ENCODE data around the gene IL17A. TPM values are rescaled to one million over a fixed set of nuclear protein-coding genes. Genes with fewer than 3 reads are reported as not detected.

Gene IL17A
- under 1 TPM in 1 of 6 donors, not detected in 5; 0.13 TPM for polyA plus RNA-seq (ENCODE audit: low read depth in 6 of 6)

DNA sequence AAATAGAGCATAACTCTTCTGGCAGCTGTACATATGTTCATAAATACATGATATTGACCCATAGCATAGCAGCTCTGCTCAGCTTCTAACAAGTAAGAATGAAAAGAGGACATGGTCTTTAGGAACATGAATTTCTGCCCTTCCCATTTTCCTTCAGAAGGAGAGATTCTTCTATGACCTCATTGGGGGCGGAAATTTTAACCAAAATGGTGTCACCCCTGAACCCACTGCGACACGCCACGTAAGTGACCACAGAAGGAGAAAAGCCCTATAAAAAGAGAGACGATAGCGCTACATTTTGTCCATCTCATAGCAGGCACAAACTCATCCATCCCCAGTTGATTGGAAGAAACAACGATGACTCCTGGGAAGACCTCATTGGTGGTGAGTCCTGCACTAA is at the start of gene IL17A:
Gene IL17A, plus strand, starts transcription at position 301 of the 400 bp plus-strand sequence. Its CDS starts 57 bp downstream, at position 358.
- H3K4me1 Mint-ChIP-seq: no peaks in the 10 kb centered on the region
- no peak within 1 kb of the TSS for H3K4me3 Mint-ChIP-seq
- H3K27me3 Mint-ChIP-seq: peaks cover 12 to 21% (median 12%) of the 10 kb centered on the region in 3 donors
- no peak within 1 kb of the TSS for H3K27ac Mint-ChIP-seq
- ATAC-seq (ENCODE audit: low read depth in 2 of 2): no peak
- no peaks in the 10 kb centered on the region for H3K36me3 Mint-ChIP-seq
- peaks cover 0 to 2% (median 0%) of the 10 kb centered on the region in 7 donors for H3K9me3 Mint-ChIP-seq
- DNase-seq: no peak

GRCh38 chr6:52136934-52137467 is 49.2 kb upstream of the IL17A start:
- Mint-ChIP-seq H3K36me3 (no peaks in the 10 kb centered on the region), H3K4me1 (no peaks in the 10 kb centered on the region), H3K27ac (no peak overlapping the region), H3K27me3 (no peaks in the 10 kb centered on the region), H3K4me3 (no peak overlapping the region), H3K9me3 (no peaks in the 10 kb centered on the region)
- no peak for ATAC-seq (ENCODE audit: low read depth in 2 of 2)
- DNase-seq: no peak

DNA sequence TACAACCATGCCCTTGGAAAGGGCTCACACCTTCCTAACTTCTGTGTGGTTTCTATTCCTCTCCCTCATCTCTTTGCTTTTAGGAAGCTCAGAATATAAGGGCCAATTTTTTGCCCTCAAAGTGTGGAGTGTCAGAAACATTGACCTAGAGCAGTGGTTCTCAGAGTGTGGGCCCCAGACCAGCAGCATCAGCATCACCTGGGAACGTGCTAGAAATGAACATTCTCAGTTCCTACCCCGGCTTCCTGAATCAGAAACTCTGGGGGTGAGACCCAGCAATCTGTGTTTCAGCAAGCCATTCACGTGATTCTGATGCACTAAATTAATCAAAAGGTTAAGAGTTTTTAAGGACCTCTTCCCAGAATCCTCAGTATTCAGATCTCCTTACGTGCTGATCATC is 47.9 kb upstream of the IL17A start:
- DNase-seq (no peak), ATAC-seq (ENCODE audit: low read depth in 2 of 2) (no peak)
- Mint-ChIP-seq H3K9me3 (no peaks in the 10 kb centered on the region), H3K36me3 (no peaks in the 10 kb centered on the region), H3K4me3 (no peak overlapping the region), H3K27me3 (peaks cover 0 to 5% (median 0%) of the 10 kb centered on the region in 3 donors), H3K27ac (no peak overlapping the region), H3K4me1 (no peaks in the 10 kb centered on the region)

DNA sequence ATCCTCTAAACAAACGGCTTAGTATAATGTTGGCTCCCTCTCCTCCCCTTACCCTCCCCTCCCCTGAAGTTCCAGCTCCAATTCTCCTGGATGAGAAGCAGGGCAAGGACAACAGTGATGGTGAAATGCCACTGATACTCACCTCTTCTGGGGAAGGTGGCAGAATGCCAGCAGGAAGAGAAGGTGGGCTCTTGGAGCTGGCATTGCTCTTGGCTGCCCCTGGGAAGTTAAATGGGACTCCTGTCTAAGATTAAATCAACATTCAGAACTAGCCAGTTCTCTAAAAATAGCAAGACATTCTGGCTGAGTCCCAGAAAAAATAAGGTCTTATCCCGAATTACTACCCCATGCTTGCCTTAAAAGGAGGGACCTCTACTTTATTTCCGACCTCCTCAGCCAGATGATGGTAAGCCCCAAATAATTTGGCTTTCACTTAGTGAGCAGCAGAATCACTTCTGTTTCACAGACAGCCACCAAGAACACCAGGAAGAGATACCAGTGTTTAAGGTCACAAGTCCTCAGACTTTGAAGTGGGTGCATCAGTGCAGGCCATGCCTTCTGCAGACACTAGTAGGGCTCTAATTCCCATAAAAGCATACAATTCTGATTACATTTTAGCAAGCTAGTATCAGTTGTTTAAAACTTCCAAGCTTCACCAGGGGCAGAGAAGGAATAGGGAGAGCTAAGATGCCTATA is 46.0 kb upstream of the IL17A start:
- no peaks in the 10 kb centered on the region for H3K36me3 Mint-ChIP-seq
- no peaks in the 10 kb centered on the region for H3K4me1 Mint-ChIP-seq
- no peak for DNase-seq
- no peaks in the 10 kb centered on the region for H3K9me3 Mint-ChIP-seq
- H3K4me3 Mint-ChIP-seq: no peak overlapping the region
- ATAC-seq (ENCODE audit: low read depth in 2 of 2): no peak
- peaks cover 0 to 12% (median 3%) of the 10 kb centered on the region in 3 donors for H3K27me3 Mint-ChIP-seq
- no peak overlapping the region for H3K27ac Mint-ChIP-seq

DNA sequence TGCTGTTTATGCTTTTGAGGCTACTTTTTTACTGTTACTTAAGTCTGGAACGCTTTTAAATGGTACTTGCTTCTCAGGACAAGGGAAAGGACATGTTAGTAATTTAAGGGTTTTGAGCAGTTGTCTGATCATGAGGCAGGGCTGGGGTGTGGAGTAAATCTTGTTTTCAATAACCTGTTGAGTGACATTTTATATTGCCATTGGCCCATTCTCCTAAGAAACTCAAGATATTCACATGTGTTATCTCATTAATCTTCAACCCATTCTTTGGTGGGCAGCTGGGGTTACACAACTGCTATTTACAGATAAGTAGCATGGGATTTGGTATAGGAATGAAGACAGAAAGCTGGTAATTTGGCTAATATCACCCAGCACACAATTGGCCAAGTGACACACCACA is 44.6 kb upstream of the IL17A start:
- no peak overlapping the region for H3K27ac Mint-ChIP-seq

DNA sequence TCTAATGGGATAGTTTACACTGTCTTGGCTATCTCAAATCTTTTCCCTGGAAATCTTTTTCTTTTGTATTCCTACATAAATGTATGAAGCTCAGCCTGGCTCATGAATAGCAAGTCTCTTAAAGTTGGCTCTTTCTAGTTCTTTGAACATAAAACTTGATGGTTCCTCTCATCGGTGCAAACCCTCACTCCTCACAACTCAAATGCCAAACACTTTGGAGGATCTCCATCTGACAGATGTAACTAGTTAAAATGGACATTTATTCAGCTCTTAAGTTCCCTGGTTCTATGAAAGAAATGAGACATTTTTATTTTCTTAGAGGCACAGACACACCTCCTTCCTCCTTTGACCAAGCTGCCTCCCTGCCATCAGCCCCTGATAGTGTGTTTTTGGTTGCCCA is 43.6 kb upstream of the IL17A start:
- H3K36me3 Mint-ChIP-seq: no peaks in the 10 kb centered on the region
- ATAC-seq (ENCODE audit: low read depth in 2 of 2): no peak
- H3K27ac Mint-ChIP-seq: no peak overlapping the region
- H3K4me3 Mint-ChIP-seq: no peak overlapping the region
- peaks cover 0 to 2% (median 0%) of the 10 kb centered on the region in 7 donors for H3K9me3 Mint-ChIP-seq
- no peak for DNase-seq
- H3K27me3 Mint-ChIP-seq: peaks cover 3 to 23% (median 6%) of the 10 kb centered on the region in 3 donors
- H3K4me1 Mint-ChIP-seq: no peaks in the 10 kb centered on the region

More for the DNA sequence above, 44.6 kb upstream of the IL17A start:
- Mint-ChIP-seq H3K36me3 (no peaks in the 10 kb centered on the region), H3K27me3 (peaks cover 3 to 23% (median 6%) of the 10 kb centered on the region in 3 donors), H3K9me3 (peaks cover 0 to 2% (median 0%) of the 10 kb centered on the region in 7 donors), H3K4me3 (no peak overlapping the region), H3K4me1 (no peaks in the 10 kb centered on the region)
- no peak for DNase-seq
- no peak for ATAC-seq (ENCODE audit: low read depth in 2 of 2)

GRCh38 chr6:52143551-52143950 is 42.6 kb upstream of the IL17A start:
- no peak for ATAC-seq (ENCODE audit: low read depth in 2 of 2)
- Mint-ChIP-seq H3K4me3 (no peak overlapping the region), H3K36me3 (no peaks in the 10 kb centered on the region), H3K9me3 (peaks cover 0 to 2% (median 0%) of the 10 kb centered on the region in 7 donors), H3K27me3 (peaks cover 3 to 23% (median 6%) of the 10 kb centered on the region in 3 donors), H3K27ac (no peak overlapping the region), H3K4me1 (no peaks in the 10 kb centered on the region)
- DNase-seq: no peak

GRCh38 chr6:52144196-52145076 is 41.7 kb upstream of the IL17A start:
- no peak for ATAC-seq (ENCODE audit: low read depth in 2 of 2)
- H3K4me1 Mint-ChIP-seq: no peaks in the 10 kb centered on the region
- H3K36me3 Mint-ChIP-seq: no peaks in the 10 kb centered on the region
- peaks cover 3 to 23% (median 6%) of the 10 kb centered on the region in 3 donors for H3K27me3 Mint-ChIP-seq
- no peak overlapping the region for H3K4me3 Mint-ChIP-seq
- no peak overlapping the region for H3K27ac Mint-ChIP-seq
- DNase-seq: no peak
- peaks cover 0 to 2% (median 0%) of the 10 kb centered on the region in 7 donors for H3K9me3 Mint-ChIP-seq

GRCh38 chr6:52146851-52147445 is 39.2 kb upstream of the IL17A start:
- Mint-ChIP-seq H3K36me3 (no peaks in the 10 kb centered on the region), H3K9me3 (peaks cover 0 to 2% (median 0%) of the 10 kb centered on the region in 7 donors), H3K27ac (no peak overlapping the region), H3K27me3 (peaks cover 6 to 32% (median 9%) of the 10 kb centered on the region in 3 donors), H3K4me3 (no peak overlapping the region), H3K4me1 (no peaks in the 10 kb centered on the region)
- ATAC-seq (ENCODE audit: low read depth in 2 of 2): no peak
- DNase-seq: no peak

DNA sequence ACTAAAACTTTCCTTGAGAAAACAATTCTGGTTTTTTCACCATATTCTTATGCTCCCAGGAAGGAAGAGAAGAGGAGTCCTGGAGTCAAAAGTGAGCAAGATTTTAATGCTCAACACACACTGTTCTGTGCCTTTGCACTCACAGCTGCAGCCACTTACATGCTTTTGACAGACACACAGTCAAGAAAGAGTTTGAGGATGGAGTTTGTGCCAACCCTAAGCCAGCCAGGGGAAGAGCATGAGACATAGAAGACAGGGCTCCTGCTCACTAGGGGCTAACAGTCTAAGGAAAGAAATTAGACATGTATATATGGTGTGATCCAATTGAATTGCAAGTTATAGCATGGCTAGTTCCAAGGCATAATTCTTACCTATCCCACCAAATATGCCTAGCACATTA is 37.1 kb upstream of the IL17A start:
- Mint-ChIP-seq H3K36me3 (no peaks in the 10 kb centered on the region), H3K27me3 (peaks cover 9 to 27% (median 11%) of the 10 kb centered on the region in 3 donors), H3K4me1 (no peaks in the 10 kb centered on the region), H3K27ac (no peak overlapping the region), H3K4me3 (no peak overlapping the region), H3K9me3 (peaks cover 0 to 2% (median 0%) of the 10 kb centered on the region in 7 donors)
- ATAC-seq (ENCODE audit: low read depth in 2 of 2) (no peak), DNase-seq (no peak)

- no peak overlapping the region for H3K27ac Mint-ChIP-seq
- DNase-seq: no peak
- peaks cover 5 to 22% (median 11%) of the 10 kb centered on the region in 3 donors for H3K27me3 Mint-ChIP-seq
- no peak overlapping the region for H3K4me3 Mint-ChIP-seq
- H3K9me3 Mint-ChIP-seq: peaks cover 0 to 2% (median 0%) of the 10 kb centered on the region in 7 donors
- H3K4me1 Mint-ChIP-seq: no peaks in the 10 kb centered on the region
- no peaks in the 10 kb centered on the region for H3K36me3 Mint-ChIP-seq
- no peak for ATAC-seq (ENCODE audit: low read depth in 2 of 2)
Observed at GRCh38 chr6:52149949-52150348, 36.2 kb upstream of the IL17A start.

DNA sequence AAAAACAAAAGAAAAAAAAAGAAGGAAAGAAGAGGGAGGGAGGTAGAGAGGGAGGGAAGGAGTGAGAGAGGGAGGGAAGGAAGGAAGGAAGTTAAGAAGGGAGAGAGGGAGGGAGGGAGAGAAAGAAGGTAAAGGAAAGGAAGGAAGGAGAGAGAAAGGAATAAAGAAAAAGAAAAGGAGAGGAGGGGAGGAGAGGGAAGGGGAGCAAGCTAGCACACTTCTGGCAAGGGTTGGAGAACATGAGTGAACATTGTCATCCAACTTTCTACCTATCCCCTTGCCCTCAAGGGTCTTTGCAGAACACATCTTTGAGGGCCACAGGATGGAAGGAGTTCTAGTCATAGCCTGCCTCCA is 34.1 kb upstream of the IL17A start:
- peaks cover 0 to 1% (median 0%) of the 10 kb centered on the region in 7 donors for H3K9me3 Mint-ChIP-seq
- H3K36me3 Mint-ChIP-seq: no peaks in the 10 kb centered on the region
- ATAC-seq (ENCODE audit: low read depth in 2 of 2) (no peak), DNase-seq (no peak)
- H3K4me3 Mint-ChIP-seq: no peak overlapping the region
- peaks cover 7 to 16% (median 14%) of the 10 kb centered on the region in 3 donors for H3K4me1 Mint-ChIP-seq
- H3K27me3 Mint-ChIP-seq: peaks cover 5 to 11% (median 9%) of the 10 kb centered on the region in 3 donors
- no peak overlapping the region for H3K27ac Mint-ChIP-seq

DNA sequence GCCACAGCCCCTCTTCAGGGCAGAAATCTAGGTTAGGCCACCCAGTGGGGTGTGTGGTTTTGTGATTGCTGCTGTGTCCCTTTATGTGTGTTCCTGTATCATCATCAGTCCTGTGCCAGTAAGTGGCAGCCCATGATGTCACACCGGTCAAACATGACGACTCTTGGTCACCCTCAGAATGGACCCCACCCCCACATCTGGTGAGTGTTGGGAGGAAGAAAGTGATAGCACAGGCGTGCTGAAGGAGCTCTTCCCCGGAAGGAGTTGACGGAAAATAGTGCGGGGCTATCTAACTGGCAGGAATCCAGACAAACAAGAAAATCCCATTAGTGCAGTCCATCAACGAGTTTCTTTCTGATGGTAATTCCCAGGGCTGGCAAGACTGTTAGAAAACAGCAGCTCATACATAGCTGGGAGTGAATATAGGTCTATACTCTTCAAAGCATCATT is 33.4 kb upstream of the IL17A start:
- ATAC-seq (ENCODE audit: low read depth in 2 of 2) (no peak), DNase-seq (no peak)
- no peak overlapping the region for H3K27ac Mint-ChIP-seq
- H3K27me3 Mint-ChIP-seq: peaks cover 5 to 11% (median 9%) of the 10 kb centered on the region in 3 donors
- no peaks in the 10 kb centered on the region for H3K36me3 Mint-ChIP-seq
- peaks cover 0 to 1% (median 0%) of the 10 kb centered on the region in 7 donors for H3K9me3 Mint-ChIP-seq
- no peak overlapping the region for H3K4me3 Mint-ChIP-seq
- H3K4me1 Mint-ChIP-seq: peaks cover 7 to 16% (median 14%) of the 10 kb centered on the region in 3 donors
